GM12873 (cell line): ENCODE results near the gene POU2F1.

Experiments
- TF ChIP-seq, protein P1 (sequence below): IDR thresholded peaks from 2 replicates; pipeline ENCODE4 v1.5.1; 2012; ENCODE audit warnings: low read depth, mild to moderate bottlenecking, moderate library complexity, low read length, control low read depth; ENCODE audit not compliant: insufficient read depth; ENCODE audit errors: missing control alignments

POU2F1 gene

DNA sequence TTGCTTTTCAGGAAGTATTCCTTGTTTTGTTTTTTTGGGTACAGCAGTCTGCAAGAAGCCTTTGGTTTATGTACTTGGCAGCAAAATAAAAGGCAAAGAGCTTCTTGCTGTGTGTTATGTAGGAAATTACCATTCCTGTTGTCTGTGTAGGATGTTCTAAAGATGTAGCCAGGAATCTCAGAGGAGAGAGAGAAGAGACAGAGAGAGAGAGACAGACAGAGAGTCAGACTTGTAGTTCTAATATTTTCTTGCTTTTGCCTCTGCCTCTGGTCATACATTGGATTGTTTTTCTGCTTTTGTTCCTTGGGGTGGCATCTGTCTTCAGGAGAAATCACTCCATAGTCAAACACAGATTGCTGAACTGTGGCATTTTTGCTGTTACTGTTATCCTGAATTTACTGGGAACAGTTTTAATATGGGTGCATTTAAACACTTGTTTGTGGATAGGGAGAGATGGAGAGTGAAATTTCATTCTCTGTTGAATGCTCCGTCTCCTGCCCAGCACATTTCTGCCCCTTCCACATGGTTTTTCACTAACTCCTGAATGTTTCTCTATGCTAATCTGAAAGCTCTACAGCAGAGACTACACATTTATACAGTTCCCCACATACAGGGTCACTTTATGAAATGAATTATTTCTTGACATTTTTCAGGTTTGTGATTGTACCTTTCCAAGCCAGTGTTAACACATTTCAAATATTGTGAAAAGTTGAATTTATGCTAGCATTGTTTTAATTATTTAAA lies 49.8 kb downstream of the POU2F1 start:
- TF ChIP-seq, protein P1, sequence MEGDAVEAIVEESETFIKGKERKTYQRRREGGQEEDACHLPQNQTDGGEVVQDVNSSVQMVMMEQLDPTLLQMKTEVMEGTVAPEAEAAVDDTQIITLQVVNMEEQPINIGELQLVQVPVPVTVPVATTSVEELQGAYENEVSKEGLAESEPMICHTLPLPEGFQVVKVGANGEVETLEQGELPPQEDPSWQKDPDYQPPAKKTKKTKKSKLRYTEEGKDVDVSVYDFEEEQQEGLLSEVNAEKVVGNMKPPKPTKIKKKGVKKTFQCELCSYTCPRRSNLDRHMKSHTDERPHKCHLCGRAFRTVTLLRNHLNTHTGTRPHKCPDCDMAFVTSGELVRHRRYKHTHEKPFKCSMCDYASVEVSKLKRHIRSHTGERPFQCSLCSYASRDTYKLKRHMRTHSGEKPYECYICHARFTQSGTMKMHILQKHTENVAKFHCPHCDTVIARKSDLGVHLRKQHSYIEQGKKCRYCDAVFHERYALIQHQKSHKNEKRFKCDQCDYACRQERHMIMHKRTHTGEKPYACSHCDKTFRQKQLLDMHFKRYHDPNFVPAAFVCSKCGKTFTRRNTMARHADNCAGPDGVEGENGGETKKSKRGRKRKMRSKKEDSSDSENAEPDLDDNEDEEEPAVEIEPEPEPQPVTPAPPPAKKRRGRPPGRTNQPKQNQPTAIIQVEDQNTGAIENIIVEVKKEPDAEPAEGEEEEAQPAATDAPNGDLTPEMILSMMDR, result no peak

DNA sequence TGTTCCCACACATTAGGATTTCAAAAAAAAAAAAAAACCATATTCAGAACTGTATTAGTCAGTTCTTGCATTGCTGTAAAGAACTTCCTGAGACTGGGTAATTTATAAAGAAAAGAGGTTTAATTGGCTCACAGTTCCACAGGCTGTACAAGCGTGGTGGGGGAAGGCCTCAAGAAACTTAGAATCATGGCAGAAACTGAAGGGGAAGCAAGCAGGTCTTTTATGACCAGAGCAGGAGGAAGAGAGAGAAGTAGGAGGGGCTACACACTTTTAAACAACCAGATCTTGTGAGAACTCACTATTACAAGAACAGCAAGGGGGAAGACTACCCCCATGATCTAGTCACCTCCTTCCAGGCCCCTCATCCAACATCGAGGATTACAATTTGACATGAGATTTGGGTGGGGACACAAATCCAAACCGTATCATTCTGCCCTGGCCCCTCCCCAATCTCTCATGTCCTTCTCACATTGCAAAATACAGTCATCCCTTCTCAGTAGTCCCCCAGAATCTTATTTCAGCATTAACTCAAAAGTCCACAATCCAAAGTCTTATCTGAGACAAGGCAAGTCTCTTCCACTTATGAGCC lies 51.8 kb downstream of the POU2F1 start:
- TF ChIP-seq, protein P1, result no peak

DNA sequence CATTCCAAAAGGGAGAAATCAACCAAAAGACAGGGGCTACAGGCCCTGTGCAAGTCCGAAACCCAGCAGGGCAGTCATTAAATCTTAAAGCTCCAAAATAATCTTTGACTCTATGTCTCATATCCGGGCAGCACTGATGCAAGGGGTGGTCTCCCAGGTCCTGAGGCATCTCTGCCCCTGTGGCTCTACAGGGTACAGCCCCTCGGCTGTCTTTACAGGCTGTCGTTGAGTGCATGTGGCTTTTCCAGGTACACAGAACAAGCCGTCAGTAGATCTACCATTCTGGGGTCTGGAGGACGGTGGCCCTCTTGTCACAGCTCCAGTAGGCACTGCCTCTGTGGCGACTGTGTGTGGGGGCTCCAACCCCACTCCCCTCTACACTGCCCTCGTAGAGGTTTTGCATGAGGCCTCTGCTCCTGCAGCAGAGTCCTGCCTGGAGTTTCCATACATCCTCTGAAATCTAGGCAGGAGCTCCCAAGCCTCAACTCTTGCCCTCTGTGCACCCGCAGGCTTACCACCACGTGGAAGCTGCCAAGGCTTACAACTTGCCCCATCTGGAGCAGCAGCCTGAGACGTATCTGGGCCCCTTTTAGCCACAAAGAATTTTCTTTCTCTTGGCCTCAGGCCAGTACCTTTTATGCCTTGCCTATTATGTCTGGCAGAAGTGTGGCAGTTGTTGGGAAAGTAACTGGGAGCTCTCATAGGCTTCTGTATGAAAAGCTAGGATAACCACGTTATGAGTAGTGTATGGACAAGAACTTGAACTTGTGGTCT lies 52.5 kb downstream of the POU2F1 start:
- TF ChIP-seq, protein P1, result no peak

DNA sequence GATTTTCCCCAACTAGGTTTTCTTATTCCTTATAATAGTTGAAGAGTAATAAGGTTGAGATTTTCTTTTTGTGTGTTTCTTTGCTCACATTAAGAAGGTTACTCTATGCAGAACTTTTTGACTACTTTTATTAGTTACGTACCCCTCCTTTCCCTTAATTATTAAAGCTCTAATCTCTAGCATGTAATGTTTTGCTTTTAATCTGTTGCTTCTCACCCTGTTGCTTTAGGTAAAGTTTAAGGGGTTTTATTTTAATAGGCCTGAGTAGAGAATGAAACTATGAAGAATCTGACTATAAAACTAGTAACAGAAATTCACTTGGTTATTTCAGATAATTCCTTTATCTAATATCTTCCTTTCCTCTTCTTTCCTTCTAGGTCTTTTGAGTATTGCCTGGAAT lies 53.4 kb downstream of the POU2F1 start:
- TF ChIP-seq, protein P1, result no peak

DNA sequence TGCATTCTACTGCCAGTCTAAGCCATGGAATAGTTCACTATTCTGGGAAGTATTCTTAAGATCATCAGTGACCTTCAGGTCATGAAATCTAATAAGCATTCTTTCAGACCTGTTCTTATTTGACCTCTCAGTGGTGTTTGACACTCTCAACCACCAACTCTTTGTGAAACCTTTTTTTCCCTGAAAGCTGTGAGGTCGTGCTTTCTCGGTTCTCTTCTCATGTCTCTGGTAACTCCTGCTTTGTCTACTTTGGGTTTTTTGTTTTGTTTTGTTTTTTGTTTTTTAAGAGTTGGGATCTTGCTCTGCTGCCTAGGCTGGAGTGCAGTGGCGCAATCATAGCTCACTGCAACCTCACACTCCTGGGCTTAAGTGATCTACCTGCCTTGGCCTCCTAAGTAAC lies 56.3 kb downstream of the POU2F1 start:
- TF ChIP-seq, protein P1, result no peak

DNA sequence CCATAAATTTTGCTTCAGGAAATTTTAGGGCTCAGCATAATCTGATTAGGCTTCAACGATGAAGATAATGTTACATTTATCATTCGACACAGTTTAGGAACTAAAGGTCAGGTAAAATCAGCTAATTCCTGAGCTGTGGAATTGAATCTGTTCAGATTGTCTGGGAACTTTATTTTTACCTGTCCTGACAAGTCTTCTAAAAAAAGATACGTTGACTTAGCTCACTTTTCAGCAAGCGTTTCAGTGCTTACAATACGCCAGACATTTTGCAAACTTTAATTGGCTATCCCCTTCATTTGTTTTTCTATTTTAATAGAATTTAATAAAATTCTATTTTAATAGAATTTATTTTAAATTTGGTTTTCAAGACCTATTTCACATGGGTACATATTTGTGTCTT lies 57.8 kb downstream of the POU2F1 start:
- TF ChIP-seq, protein P1, result no peak

DNA sequence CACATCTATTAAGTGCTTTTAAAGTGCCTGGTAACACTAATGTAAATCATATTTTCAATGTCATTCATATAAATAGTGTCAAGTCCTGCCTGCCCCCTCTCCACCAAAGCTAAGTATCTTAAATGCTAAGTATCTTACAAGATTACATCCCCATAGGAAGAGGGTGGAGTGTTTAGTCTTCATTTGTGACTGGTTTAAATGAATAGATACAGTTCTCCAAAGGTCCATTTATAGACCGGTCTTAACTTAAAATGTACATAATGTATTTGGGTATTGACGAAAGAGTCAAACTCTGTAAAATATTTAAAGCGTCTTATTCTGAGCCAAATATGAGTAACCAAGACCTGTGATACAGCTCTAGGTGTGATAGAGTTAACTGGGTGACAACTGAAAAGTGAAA lies 60.2 kb downstream of the POU2F1 start:
- TF ChIP-seq, protein P1, result no peak
